ENCODE measurements around the gene ZCCHC7.
A peak's percentile ranks its signal among the peaks of the same experiment; 100 is the strongest.
"Not testable (repeated sequence)": the region's sequence is repeated elsewhere in the genome, so short reads cannot be mapped to it uniquely, and the experiment has no call there.

ZCCHC7 gene

DNA sequence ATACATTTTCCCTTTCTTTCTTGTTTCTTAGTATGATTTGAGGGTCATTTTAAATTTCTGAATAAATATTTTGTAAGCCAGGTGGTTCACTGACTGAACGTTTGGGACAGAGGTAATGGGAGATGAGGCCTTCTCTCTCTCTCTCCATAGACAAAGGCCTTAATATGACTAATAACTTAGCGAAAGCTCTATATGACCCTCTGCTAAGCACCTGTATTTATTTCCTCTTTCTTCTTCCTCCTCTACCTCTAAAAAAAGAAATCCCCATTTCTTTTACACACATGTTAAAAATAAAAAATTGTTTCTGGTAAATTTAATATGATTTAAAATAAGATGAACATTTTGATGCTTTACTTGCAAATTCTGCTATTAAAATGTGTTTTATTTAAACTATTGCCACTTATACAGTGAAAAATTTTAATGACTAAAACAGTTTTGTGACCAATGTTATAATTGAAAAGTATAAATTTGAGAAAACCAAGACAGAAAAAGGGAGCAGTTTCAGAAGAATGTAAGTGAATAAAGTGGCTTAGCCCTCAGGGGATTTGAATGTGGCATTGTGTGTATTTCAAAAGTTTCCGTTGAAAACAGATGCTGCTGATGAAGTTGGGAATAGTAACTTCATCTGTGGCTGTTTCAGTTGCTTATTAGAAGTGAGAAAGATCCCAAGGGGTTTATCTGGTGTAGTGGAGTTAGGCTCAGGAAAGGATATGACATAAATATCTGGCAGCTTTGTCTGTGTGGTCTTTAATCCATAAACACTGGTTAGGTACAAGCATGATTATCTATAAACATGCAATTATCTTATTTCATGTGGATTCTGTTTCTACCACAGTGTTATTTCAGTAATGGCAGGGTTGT is 173.5 kb downstream of the ZCCHC7 start:
- DNase-seq, result no peak

DNA sequence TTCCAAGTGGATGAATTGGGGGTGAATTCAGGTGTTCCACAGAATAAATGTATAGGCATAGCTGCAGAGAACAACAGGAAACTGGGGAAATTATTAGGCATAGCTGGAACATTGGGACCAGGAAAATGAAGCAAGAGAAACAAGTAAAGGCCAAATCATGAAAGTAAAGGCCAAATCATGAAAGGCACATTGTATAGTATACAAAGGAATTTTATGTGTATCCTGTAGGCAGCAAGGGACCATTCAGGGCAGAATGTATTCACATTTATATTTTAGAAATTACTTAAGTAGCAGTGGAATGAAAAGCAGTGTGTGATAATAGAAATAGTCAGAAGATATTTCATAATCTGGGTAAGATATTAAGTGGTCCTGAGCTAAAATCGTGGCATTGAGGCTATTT is 174.8 kb downstream of the ZCCHC7 start:
- no peak for DNase-seq

DNA sequence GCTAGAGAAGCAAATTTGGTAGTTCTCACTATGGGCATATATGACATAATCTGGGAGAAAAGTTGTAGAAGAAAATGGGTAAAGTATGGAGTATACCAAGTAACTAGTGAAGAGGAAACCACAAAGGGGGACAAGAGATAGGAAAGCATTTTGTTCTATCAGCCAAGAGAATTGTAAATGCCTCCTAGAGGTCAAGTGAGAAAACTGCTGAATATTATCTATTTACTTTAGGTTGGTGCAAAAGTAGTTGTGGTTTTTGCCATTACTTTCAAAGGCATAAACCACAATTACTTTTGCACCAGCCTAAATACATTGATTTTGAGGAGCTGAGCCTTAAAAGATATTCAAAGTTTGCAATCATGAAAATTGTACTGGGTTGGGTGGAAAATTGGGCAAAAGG is 175.4 kb downstream of the ZCCHC7 start:
- DNase-seq, result no peak

DNA sequence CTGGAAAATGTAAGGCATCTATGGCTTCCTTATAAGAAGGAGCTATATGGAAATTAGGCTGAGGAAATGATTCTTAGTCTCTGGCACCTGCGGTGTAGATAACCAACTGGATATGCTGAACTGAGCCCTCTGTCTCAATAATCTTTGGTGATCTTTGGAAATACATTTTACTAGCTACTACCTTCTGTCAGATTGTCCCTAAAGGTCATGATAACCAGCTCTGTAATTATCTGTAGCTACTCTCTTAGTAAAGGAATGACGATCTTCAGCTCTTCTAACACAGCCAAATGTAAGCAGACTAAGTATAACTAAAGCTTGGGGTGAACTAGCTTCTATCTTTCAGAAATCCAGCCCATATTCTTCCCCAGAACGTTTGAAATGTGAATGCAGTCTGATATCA is 177.2 kb downstream of the ZCCHC7 start:
- DNase-seq, result no peak

DNA sequence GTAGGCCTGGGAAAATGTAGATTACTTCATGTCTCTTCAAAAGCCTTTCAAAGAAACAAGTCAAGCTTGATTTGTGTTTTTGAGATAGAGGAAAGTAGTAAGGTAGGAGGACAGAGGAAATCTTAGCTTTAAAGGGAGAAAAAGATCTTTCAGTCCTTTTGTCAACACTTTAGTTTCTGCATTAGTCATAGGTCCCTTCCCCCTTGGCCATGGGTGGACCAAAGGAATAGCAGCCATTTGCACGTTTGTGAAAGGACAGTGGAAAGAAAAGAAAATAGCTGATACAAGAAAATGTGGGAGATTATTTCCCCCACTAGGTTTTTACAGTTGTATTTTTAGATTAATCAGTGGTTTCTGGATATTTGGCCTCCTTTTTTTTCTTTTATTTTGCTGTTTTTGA is 180.2 kb downstream of the ZCCHC7 start:
- no peak for DNase-seq

DNA sequence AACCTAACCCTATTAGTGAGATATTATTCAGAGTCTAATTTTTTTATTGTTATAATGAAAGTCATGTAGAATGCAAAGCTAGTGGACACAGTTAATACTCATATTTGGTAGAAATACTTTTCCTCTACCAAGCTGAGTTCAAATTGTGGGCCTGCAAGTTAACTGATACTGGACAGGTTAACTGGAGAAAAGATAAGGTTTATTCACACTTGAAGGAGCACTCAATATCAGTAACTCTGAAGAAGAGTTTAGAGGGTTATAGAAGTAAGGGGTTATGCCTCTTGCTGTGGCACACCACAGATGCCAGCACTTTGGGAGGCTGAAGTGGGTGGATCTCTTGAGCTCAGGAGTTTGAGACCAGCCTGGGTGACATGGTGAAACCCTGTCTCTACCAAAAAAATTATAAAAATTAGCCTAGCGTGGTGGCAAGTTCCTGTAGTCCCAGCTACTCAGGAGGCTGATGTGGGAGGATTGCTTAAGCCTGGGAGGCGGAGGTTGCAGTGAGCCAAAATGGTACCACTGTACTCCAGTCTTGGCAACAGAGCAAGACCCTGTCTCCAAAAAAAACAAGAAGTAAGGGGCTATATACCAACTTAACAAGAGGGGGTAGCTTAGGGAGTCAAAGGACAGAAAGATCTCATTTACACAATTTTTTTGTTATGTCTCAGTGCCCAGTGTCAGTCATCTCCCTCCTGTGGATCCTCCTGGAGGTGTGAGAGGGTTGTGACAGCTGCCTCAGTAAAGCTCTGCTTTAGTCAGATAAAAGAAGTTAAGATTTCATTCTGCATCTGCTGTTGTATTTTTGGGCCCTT is 180.9 kb downstream of the ZCCHC7 start:
- DNase-seq, result no peak

DNA sequence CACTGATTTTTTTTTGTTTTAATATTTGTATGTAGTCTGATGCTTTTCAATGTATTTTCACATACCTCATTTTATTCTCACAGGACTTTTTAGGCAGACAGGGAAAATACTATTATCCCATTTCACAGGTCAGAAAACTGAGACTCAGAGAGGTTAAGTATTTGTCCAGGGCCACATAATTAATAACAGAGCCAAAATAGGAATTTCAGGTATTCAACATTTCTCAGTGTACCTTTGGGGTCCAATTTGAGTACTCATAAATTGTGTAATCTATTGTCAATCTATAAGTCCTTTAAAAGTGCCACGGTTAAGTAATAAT is 181.4 kb downstream of the ZCCHC7 start:
- no peak for DNase-seq

DNA sequence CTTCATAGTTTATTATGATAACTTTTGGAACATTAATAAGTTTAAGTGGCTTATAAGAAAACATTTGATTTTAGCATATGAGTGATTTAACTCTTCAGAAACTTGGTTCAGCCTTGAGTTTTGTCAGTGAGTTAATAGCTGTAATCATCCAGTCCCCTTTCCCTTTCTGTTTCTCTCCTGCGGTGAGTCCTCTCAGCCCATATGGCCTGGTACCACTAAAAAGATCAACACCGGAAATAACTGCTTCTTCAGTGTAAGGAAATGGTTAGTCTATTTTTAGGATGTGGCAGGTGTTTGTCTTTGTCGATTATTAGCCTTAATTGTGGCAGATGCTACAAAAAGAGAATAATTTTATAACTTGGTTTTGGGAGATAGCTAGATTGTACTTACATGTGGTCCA is 181.9 kb downstream of the ZCCHC7 start:
- DNase-seq, result no peak

DNA sequence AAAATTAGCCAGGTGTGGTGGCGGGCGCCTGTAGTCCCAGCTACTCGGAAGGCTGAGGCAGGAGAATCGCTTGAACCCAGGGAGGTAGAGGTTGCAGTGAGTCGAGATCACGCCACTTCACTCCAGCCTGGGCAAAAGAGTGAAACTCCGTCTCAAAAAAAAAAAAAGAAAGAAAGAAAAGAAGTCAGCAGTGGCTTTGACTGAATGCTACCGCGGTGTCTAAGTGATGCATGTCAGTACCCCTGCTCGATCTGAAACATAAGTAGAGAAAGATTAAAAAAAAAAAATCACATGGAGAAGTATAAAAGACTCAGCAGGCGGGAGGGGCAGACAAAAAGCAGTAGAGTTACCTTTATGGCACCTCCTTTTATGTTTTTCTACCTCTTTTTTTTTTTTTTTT is 182.9 kb downstream of the ZCCHC7 start:
- not testable (repeated sequence) for DNase-seq

DNA sequence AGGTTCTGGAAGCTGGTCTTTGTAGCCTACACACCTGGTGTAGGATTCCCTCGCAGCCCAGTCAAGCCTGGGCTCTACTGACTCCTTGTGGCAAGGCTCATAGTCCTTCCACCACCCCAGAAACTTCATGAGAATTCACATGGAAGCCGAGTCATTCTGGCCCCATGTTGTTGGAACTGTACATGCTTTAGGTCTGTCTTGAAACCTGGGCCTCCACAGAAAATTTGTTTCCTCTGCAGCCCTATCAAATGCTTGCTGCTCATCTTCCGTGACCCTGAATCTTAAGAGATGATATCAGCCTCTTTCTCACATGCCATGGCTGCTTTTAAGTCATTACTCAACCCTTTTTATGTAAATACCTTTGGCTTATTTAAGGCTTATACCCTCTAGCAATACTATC is 188.8 kb downstream of the ZCCHC7 start:
- DNase-seq, result no peak

DNA sequence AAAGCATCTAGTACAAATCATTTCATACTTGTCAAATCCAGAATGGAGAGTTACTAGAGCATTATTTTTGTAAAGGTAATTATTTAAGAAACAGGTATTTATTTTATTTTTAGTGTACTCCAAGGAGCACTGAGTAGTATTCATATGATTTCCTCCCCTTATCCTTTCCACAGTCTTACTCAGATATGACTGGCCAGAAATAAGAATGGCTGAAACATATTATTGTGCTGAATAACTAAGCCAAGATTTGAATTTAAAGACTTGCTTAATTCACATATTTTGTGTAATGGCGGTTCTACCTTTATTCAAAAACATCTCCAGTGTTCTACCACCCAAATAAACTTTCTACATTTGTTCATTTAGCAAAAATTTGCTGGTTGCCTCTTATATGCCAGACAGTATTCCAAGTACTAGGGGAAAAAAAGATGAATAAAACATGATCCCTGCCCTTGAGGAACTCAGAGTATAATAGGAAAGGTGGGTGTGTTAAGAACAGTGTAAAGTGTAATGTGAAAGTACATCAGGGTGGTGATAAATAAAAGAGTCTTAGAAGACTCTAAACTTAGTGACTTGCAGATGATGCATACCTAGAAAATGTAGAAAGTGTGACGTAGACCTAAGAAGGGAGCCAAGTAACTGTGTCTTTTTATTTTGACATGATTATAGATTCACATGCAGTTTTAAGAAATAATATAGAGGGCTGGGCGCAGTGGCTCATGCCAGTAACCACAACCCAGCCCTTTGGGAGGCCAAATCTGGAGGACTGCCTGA is 191.7 kb downstream of the ZCCHC7 start:
- no peak for DNase-seq

DNA sequence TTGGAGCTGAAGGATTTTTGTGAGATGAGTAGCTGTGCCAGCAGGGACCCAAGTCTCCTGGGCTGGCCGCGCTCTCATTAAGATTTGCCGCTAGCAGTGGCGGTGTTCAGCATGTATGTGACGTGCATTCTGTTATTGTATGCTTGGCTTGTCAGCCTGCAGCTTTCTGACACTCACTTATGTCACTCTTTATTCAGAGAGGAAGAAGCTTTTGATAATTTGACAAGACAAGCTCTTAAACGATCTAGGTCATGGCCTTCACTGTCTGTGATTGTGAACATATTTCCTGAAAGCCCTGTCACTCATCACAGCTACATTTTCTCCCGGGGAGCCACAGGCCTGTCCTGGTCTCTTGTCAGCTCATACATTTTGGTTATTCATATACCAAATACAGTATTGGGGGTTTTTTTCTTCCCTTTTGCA is 203.9 kb downstream of the ZCCHC7 start:
- DNase-seq, result peak in 9 of 56 donors; percentile 1 to 52 (median 20)

DNA sequence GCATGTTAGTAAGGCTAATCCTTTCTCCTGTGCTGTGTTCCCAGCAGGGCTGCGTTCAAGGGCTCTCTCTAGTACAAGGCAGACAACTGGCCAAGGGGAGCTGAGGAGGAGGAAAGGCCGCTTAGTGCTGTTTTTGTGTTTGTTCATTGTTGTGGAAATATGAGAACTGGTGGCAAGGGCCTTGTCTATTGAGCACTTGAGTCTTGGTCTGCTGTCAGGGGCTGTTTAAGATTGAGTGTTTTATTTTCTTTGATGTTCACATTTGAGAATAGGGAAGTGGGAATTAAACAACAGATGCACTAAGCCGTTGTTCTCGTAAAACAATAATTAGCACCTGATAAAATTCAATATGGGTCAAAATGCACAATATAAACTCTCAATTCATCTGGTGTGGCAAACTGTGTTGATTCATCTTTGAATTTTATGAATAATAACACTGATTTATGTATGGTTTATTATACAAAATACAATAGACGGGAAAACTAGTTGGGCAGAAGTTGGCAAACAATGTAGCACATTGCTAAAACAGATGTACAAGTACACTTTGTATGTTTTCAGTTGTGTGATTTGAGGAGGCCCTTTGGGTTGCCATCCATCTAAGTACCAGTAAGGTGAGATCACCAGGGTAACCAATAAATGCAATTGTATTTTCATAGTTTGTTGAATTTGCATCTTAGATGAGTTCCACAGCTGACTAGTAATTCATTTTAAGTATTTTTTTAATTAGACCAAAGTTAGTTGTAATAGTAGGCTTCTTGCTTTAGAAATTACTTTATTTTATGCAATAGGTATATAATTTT is 204.5 kb downstream of the ZCCHC7 start:
- DNase-seq, result peak in 16 of 56 donors; percentile 1 to 53 (median 6)

DNA sequence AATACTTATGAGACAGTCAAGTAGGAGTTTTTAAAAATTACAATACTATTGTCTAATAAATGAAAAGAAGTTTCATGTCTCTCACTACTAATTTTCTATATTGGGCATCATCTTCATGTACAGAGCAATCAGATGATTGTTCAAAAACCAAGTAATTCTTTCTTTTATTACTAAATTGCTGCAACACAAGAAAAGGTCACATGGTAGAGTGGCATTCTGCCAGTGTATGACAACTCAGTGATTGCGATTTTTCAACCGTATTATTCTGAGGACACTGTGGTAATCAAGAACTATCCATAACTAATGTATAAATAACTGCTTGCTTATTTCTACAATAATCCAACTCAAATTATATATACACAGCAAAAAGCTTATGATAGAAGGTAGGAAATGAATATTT is 205.4 kb downstream of the ZCCHC7 start:
- DNase-seq, result no peak

DNA sequence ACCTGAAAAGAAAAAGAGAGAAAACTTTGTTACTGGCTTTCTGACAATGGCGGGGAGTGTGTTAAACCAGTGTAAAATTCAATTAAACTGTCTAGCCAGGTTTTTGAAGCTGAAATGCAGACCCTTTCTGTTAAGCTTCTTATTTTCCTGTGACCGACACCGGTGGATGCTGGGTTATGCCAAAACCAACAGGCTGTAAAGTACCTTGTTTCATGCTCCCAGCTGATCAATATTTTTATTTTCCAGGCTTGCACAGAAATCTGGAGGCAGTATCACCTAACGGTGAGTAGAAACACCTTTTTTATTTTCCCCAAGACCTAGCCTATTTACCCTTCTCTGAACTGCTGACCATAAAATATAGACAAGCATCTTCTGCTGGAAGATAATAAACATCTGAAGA is 207.2 kb downstream of the ZCCHC7 start:
- DNase-seq, result no peak

DNA sequence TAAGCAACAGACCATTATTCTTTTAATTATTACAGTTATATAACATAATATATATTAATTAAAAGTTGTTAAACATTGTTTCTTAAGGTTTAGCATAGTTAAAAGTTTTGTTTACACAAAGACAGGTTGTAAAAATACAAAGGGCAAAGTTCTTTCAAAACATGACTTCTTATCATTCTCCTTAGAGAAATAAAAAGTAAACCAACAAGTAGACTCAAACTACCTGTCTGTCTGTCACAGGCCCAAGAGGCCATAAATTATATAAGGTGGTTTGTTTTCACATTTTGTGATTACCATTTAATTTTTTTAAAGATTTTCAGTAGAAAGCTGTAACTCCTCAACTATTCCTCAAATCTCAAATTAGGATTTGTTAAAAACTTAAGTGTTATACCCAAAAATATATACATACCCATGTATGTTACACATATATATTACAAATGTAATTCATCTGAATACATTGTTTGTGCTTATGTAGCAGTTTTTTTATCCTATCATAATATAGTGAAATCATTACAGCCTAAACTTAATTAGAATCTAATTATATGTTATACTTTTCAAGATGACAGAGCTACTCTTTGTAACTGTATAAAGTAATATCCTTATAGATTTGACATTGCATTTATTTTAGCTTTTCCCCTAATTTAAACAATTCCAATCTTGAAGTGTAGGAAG is 208.3 kb downstream of the ZCCHC7 start:
- DNase-seq, result no peak

DNA sequence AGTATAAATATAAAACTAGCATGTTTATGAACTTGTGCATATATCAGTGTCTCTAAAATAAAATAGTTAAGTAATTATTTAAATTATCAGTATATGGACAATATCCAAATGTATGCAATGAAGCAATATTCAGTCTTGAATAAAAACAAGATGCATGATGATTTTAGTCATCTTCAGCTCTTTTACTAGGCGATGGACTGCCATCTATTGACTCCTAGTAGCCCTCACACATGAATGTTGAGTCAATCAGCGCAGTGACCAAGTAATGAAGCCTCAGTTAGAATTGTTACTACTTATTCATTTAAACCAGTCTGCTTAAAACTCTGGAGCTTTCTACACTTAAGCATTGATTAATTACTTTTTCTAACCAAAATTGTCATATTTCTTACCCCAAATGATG is 209.2 kb downstream of the ZCCHC7 start:
- DNase-seq, result peak in 2 of 56 donors; percentile 4

DNA sequence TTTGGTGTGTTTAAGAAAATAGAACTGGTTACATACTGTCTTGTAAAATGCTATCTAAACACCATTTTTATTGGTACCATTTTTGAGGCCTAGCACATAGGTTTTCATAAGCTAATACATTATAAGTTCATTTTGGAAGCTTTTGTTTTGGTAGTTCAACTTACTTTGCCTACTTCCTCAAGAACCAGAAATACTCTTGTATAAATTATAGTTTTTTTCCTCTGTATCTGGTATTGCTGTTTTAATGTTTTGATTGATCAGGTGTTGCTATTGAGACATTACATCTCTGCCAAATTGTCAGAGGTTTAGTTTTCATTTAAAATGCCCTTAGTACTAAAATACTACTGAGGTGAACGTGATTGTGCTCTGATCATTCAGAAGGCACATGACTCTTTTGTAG is 211.5 kb downstream of the ZCCHC7 start:
- no peak for DNase-seq

DNA sequence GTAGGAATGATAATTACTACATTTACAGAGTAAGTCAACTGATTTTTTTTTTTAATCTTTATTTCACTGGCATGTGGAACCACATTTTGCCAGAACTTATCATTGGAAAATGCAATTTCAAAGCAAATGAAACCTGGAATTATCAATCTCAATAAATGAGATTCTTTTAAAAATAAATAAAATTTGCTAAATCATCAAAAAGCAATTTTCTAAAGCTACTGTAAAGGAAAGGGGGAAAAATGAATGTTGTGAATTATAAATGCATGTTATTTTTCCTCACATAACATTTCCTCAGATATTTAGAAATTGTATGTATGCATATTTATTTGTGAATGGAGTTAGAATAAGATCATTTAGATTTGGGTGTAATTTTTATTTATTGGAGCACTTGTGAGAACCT is 212.2 kb downstream of the ZCCHC7 start:
- DNase-seq, result no peak

DNA sequence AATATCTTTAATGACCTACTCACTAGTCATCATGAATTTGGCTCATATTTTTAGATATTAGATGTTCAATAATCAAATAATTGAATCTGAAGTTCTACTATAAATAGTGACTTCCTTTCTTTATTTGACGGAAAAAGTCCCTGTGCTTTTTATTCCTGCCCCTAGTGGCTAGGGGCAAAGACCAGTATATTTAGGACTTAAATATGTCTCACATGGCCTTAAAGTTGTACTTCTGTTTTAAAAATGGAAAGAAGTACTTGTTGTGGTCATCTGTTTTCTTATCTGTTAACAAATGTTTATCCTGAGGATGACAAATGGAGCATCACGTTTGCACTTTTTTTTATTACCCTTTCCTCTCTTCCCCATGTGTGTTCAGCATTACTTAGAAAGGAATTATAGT is 212.9 kb downstream of the ZCCHC7 start:
- DNase-seq, result no peak

DNA sequence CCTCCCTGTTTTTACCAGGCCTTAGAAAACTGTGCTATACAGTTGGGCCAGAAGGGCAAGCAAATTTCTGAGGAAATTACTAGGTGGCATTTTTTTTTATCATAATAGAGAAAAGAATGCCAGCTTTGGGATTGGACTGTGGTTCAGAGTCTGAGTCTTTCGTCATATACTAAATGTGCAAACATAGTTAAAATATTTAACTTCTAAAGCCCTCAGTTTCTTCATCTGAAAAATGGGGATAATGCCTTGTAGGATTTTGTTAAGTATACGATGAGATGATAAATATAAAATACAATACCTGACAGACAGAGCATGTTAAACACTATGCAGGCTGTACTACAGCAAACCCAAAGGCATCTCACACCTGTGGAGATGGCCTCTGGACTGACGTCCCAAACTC is 214.9 kb downstream of the ZCCHC7 start:
- DNase-seq, result no peak
